Erythroblast (primary cell): ENCODE measurements around the gene FAM227B.
"Not testable (repeated sequence)": the region's sequence is repeated elsewhere in the genome, so short reads cannot be mapped to it uniquely, and the experiment has no call there.

Source experiments
- DNase-seq, 2 experiments: peaks; one replicate each; lab custom pipeline; 2025; lab: John Stamatoyannopoulos, UW
- GATA1 ChIP-seq: IDR thresholded peaks from 2 replicates; pipeline ENCODE4 v1.6.1; 2011; ENCODE audit warnings: low read depth, mild to moderate bottlenecking, control low read depth, low read length, moderate library complexity
- POLR2A ChIP-seq: IDR thresholded peaks from 2 replicates; pipeline ENCODE4 v1.6.1; 2011; ENCODE audit warnings: mild to moderate bottlenecking, low read length

FAM227B gene

DNA sequence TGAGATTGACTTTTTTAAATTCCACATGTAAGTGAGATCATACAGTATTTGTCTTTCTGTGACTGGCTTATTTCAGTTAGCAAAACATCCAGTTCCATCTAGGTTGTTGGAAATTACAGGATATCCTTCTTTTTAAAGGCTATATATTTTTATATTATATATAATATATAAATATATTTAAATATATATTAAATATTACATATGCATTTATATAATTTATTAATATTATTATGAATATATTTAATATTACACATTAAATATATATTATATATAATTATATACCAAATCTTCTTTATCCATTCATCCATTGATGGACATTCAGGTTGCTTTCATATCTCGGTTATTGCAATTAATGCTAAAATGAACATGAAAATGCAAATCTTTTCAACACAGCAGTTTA lies 49.9 kb downstream of the FAM227B start:
- TF ChIP-seq GATA1 (no peak), POLR2A (no peak)

DNA sequence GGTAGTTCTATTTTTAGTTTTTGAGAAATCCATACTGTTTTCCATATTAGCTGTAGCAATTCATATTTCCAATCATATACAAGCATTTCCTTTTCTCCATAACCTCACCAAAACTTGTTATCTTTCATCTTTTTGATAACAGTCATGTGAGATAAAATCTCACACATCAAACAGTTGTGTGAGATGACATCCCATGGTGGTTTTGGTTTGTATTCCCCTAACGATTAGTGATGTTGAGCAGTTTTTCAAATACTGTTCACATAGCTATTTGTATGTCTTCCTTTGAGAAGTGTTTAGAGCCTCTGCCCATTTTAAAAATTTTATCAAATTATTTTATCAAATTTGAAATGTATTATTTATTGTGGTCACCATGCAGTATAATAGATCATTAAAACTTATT lies 50.4 kb downstream of the FAM227B start:
- DNase-seq: no peak
- TF ChIP-seq POLR2A: no peak
- TF ChIP-seq GATA1: no peak

More for the DNA sequence above, 49.9 kb downstream of the FAM227B start:
- DNase-seq: no peak

DNA sequence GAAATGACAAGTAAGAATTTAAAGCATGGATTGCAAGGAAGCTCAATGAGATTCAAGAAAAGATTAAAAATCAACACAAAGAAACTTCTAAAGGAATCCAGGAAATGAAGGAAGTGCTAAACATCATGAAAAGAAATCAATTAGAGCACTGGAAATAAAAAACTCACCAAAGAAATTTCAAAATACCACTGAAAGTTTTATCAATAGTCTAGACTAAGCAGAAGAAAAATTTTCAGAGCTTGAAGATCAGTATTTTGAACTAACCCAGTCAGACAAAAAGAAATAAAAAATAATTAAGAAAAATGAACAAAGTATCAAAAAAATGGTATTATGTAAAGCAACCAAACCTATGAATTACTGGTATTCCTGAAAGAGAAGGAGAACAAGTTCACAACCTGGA lies 60.6 kb downstream of the FAM227B start:
- no peak for DNase-seq
- TF ChIP-seq POLR2A (no peak), GATA1 (no peak)

DNA sequence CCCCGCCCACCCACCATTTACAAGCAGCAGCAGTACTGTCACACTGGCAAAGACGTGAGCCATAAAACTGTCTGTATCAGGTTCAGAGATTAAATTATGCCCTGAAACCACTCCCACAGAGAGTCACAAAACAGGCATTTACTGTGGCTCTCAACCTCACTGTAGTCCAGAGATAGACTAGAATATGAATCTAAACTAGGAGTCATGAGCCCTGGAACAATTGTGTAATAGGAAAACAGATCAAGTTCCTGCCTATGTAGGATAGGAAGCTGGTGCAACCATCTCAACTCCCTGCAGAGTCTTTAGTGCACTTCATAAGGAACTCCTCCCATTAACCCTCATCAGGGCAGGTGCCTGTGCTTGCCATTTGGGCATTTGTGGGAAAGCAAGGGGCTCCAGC lies 61.7 kb downstream of the FAM227B start:
- TF ChIP-seq POLR2A: no peak
- TF ChIP-seq GATA1: no peak
- no peak for DNase-seq

DNA sequence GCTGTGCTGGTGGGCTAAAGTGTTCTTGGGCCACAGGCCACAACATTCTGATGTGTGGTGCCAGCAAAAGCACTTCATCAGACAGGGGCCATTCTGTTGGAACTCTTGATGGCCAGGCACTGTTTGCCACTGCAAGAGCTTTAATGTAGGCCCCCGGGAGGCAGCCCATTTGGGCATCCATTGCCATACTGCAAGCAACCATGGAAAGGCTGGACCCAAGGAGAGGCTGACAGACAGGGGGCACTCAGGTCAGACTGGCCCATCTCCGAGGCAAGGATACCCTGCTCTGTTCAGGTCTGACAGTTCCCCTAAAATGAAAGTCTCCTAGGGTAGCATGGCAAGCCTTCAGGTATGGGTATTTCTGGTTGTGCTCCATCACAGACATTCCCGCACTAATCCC lies 64.2 kb downstream of the FAM227B start:
- no peak for TF ChIP-seq POLR2A
- TF ChIP-seq GATA1: no peak
- no peak for DNase-seq

DNA sequence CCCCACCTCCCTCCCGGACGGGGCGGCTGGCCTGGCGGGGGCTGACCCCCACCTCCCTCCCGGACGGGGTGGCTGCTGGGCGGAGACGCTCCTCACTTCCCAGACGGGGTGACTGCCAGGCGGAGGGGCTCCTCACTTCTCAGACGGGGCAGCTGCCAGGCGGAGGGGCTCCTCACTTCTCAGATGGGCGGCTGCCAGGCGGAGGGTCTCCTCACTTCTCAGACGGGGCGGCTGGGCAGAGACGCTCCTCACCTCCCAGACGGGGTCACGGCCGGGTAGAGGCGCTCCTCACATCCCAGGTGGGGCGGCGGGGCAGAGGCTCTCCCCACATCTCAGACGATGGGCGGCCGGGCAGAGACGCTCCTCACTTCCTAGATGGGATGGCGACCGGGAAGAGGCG lies 70.3 kb downstream of the FAM227B start:
- DNase-seq: not testable (repeated sequence)

DNA sequence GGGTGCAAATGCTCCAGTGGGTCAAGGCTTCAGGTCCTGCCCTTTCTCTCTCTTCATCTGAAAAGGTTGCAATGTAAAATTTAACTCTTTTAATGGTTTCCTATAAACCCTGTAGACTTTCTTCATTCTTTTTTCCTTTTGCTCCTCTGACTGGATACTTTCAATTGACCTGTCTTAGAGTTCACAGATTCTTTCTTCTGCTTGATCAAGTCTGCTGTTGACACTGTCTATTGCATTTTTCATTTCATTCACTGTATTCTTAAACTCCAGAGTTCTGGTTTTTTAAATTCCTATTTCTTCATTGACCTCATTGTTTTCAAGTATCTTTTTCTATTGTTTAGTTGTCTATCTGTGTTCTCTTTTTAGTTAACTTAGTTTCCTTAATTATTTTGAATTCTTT lies 82.1 kb downstream of the FAM227B start:
- no peak for DNase-seq
- TF ChIP-seq GATA1: no peak
- TF ChIP-seq POLR2A: no peak

DNA sequence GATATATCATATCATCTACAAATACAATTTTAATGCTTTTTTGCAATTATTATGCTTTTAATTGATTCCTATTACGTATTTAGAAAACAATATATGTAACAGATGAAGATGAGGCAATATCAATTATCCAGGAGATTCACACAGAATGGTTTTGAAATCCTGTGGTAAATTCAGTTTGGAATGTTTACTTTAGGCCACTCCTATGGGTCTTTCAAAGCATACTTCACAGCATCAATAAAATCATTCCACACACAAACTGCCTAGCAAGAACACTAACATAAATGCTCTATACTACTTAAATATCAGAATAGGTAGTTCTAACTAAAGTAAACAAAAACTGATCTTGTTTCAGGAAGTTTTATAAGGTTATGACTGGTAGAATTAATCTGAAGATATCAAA lies 90.5 kb downstream of the FAM227B start:
- no peak for DNase-seq
- TF ChIP-seq POLR2A: no peak
- TF ChIP-seq GATA1: no peak

DNA sequence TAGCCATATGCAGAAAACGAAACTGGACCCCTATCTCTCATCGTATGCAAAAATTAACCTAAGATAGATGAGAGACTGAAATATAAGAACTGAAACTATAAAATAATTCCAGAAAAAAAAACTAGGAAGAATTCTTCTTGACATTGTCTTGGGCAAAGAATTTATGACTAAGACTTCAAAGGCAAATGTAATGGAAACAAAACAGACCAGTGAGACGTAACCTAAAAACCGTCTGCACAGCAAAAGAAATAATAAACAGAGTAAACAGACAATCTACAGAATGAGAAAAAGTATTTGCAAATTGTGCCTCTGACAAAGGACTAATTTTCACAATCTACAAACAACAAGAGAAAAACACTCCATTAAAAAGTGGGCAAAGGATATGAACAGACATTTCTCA lies 92.3 kb downstream of the FAM227B start:
- DNase-seq: no peak
- TF ChIP-seq GATA1 (no peak), POLR2A (no peak)

DNA sequence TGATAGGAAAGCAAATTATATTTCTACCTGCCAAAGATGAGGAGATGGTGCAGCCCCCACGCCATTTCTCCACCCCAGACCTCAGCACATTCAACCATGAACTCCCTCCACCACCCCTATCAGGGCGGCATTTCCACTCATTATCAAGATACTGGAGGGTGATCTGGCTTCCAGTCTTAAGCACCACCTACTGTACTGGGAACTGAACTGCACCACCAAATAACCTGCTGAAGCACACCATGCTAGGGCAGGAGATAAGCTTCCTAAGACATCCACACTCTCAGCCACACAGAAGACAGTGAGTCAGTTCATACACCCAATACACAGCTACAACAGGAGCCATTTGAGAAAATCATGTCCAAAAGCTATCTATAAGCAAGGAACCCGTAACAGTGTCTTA lies 98.8 kb downstream of the FAM227B start:
- TF ChIP-seq GATA1 (no peak), POLR2A (no peak)
- DNase-seq: peak; percentile 11 to 50

DNA sequence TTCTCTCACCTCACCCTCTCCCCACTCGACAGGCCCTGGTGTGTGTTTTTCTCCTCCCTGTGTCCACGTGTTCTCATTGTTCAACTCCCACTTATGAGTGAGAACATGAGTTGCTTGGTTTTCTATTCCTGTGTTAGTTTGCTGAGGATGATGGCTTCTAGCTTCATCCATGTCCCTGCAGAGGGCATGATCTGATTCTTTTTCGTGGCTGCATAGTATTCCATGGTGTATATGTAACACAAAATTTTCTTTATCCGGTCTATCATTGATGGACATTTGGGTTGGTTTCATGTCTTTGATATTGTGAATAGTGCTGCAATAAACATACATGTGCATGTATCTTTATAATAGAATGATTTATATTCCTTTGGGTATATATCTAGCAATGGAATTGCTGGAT lies 107.9 kb downstream of the FAM227B start:
- not testable (repeated sequence) for DNase-seq

DNA sequence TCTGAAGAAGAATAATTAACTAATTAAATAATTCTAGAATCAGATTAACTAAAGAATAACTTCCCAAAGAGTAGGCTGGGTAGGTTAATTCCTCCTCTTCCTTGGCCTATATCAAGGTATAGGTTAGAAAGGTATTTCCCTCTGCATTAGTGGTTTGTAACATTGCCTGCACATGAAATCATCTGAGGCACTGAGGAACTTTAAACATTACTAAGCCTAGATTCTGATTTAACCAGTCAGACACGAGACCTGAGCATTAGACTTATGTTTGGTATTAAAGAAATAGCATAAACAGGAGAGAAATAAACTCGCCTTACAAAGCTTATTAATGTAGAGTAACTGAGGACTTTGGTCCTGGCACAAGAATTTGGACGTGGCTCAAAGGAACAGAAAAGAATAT lies 113.4 kb downstream of the FAM227B start:
- no peak for DNase-seq
- TF ChIP-seq GATA1 (no peak), POLR2A (no peak)

DNA sequence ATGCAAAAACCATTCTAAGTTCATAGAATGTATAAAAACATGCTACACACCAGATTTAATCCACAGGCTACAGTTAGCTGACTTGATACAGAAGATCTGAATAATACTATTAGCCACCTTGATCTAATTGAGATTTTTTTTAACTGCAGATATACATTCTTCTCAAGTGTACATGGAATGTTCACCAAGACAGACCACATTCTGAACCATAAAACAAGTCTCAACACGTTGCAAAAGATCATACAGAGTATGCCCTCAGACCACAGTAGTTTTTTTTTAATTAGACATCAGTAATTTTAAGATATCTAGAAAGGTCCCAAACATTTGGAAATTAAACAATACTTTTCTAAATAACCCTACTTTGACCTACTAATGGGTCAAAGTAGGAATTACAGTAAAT lies 114.3 kb downstream of the FAM227B start:
- no peak for DNase-seq
- TF ChIP-seq POLR2A (no peak), GATA1 (no peak)

DNA sequence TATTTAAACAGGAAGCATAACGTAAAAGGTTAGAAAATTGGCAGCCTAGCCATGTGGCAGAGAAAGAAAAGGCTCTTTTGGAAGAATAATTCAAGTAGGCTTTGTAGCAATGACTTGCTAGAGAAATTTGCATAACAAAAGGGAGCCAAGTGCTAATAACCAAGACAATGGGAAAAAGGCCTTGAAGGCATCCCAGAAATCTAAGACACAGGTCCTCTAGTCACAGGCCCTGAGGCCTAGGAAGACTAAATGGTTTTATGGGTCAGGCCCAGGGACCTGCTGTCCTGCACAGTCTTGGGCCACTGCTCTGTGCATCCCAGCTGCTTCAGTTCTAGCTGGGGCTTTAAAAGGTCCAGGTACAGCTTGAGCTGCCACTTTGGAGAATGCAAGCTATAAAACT lies 119.0 kb downstream of the FAM227B start:
- DNase-seq: no peak
- no peak for TF ChIP-seq GATA1
- TF ChIP-seq POLR2A: no peak

DNA sequence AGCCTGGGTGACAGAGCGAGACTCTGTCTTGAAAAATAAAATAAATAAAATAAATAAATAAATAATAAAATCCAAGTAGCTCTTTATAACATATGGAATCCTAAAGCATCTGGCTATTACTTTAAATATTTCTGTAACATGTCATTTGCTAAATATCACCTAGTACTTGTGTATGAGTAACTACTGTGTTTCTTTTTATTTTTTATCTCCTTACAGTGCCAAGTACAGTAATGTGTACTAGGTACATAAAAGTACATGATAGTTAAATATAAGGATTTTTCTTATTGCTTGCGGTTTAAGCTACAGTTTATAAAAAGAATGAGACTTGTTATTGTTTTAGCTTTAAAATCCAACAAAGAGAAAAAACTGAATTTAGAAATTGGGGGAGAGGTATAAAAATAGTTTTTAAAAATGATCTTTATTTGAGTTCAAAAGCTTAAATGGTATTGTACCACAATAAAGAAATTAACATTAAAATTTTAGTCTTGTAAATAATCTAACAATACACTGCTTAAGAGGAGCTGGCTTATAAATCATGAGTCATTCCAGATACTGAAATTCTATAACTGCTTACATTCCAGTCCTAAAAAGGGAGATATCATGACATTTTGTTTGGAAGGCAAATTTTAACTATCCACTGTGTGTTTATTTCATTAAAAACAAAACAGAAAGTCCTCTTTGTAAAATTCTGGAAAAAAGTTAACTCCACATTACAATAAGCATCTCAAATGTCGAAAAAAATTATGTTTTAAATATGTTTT lies 124.4 kb downstream of the FAM227B start:
- no peak for TF ChIP-seq GATA1
- TF ChIP-seq POLR2A: no peak
- DNase-seq: no peak

DNA sequence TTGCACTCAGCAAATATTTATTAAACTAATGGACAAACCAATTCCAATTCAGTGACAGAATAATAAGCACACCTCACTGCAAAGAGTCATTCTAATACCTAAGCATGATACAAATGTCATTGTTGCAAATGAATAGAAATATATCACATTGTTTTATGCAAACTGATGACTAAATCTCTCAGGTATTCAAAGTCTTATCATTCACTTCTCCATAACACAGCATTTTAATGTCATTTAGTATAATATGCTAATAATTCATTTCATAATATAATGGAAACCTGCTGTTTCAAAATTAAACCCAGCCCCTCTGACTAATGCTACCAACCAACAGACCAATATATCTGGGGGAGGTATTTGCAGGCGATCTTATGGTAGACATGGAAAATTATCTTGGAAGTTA lies 125.8 kb downstream of the FAM227B start:
- no peak for DNase-seq
- TF ChIP-seq GATA1 (no peak), POLR2A (no peak)
